H1 (cell line): ENCODE results near the gene DRD2. TPM values are rescaled to one million over a fixed set of nuclear protein-coding genes. Genes with fewer than 3 reads are reported as not detected.

ENCODE experiments used
- CTCF ChIA-PET: fragments of 300-600 bp; sonication (Branson Sonifier 250); formaldehyde crosslinking; loops from one replicate; lab custom pipeline; 2021; ENCODE audit not compliant: partially characterized antibody; lab: Charles Lee
- POLR2A ChIA-PET: fragments of 300-600 bp; sonication (Branson Sonifier 250); formaldehyde crosslinking; loops from one replicate; lab custom pipeline; 2021; ENCODE audit warnings: inconsistent platforms; ENCODE audit not compliant: partially characterized antibody; lab: Charles Lee
- DNase-seq, 2 experiments: peaks; one replicate each; pipeline versions ENCODE4 v3.0.0 to v3.0.0-alpha.2; 2010 to 2022; ENCODE audit warnings: low spot score in 2 of 2, low read depth in 1 of 2, mixed read lengths in 1 of 2
- FAIRE-seq: peaks from 2 replicates; lab custom pipeline; 2011; peaks lifted over from hg19 to GRCh38; lab: Jason Lieb, UNC
- H2AFZ ChIP-seq: 2 replicates; pipeline ENCODE4 v1.8.1; 2012; ENCODE audit warnings: low read length, inconsistent platforms
- H2AK5ac ChIP-seq: 2 replicates; pipeline ENCODE4 v1.6.1; 2013; ENCODE audit warnings: low read depth, low read length
- H2BK120ac ChIP-seq: replicated peaks from 2 replicates; pipeline ENCODE3; 2013; ENCODE audit warnings: low read depth, low read length, inconsistent platforms
- H2BK12ac ChIP-seq: 2 replicates; pipeline ENCODE4 v1.6.1; 2013; ENCODE audit warnings: low read depth, low read length
- H2BK15ac ChIP-seq: 2 replicates; pipeline ENCODE4 v1.6.1; 2013; ENCODE audit warnings: low read length
- H2BK20ac ChIP-seq: 2 replicates; pipeline ENCODE4 v1.6.1; 2013; ENCODE audit warnings: low read length
- H2BK5ac ChIP-seq: 2 replicates; pipeline ENCODE4 v1.6.1; 2013; ENCODE audit warnings: low read depth, low read length
- H3K14ac ChIP-seq: 2 replicates; pipeline ENCODE4 v1.6.1; 2013; ENCODE audit warnings: inconsistent platforms; ENCODE audit not compliant: insufficient read length
- H3K18ac ChIP-seq: 2 replicates; pipeline ENCODE4 v1.6.1; 2013; ENCODE audit warnings: low read length; ENCODE audit errors: extremely low read depth
- H3K23ac ChIP-seq: 2 replicates; pipeline ENCODE4 v1.6.1; 2013; ENCODE audit warnings: inconsistent platforms; ENCODE audit not compliant: insufficient read length
- H3K23me2 ChIP-seq: 2 replicates; pipeline ENCODE4 v1.6.1; 2013; ENCODE audit warnings: low read depth, low read length
- H3K27ac ChIP-seq: 2 replicates; pipeline ENCODE4 v1.6.1; 2011; ENCODE audit warnings: low read depth, low read length, inconsistent platforms
- H3K27me3 ChIP-seq, 4 experiments: replicated peaks in 1 of 4; 1 replicate in 1 of 4; 2 replicates in 3 of 4; pipeline versions ENCODE4 v1.6.1 to v1.8.1; 2011 to 2013; ENCODE audit warnings: low read length in 3 of 4, mild to moderate bottlenecking in 3 of 4, inconsistent platforms in 2 of 4, mixed read lengths in 2 of 4, moderate library complexity in 1 of 4; ENCODE audit not compliant: control insufficient read depth in 3 of 4, insufficient read depth in 3 of 4; ENCODE audit errors: extremely low read depth in 1 of 4
- H3K36me3 ChIP-seq, 4 experiments: 2 replicates each; pipeline versions ENCODE4 v1.6.1 to v1.8.1; 2011 to 2013; ENCODE audit warnings: mild to moderate bottlenecking in 4 of 4, low read length in 3 of 4, moderate library complexity in 2 of 4, control low read depth in 1 of 4, inconsistent platforms in 1 of 4; ENCODE audit not compliant: insufficient read depth in 4 of 4, control insufficient read depth in 2 of 4
- H3K4ac ChIP-seq: replicated peaks from 2 replicates; pipeline ENCODE3; 2013; ENCODE audit warnings: low read length, low read depth, mixed read lengths, inconsistent platforms; ENCODE audit not compliant: insufficient read length
- H3K4me1 ChIP-seq, 4 experiments: replicated peaks in 1 of 4; 1 replicate in 1 of 4; 2 replicates in 3 of 4; pipeline versions ENCODE4 v1.6.1 to v1.8.1; 2011 to 2013; ENCODE audit warnings: low read length in 3 of 4, inconsistent platforms in 2 of 4, mixed read lengths in 1 of 4; ENCODE audit not compliant: insufficient read depth in 4 of 4, control insufficient read depth in 3 of 4
- H3K4me2 ChIP-seq, 2 experiments: 2 replicates each; pipeline versions ENCODE4 v1.6.1 to v1.8.1; 2011 to 2013; ENCODE audit warnings: low read depth in 2 of 2, low read length in 2 of 2, control low read depth in 1 of 2, inconsistent platforms in 1 of 2, mild to moderate bottlenecking in 1 of 2; ENCODE audit not compliant: insufficient read depth in 1 of 2
- H3K4me3 ChIP-seq, 4 experiments: fragments of 200-600, 300-600 bp in 1 of 4; sonication (generic), shearing (Covaris generic), sonication (Bioruptor Twin) in 1 of 4; 2 replicates each; pipeline versions ENCODE4 v1.5.1 to v1.8.1; 2011 to 2016; ENCODE audit warnings: low read length in 4 of 4, low read depth in 3 of 4, control low read depth in 2 of 4, inconsistent platforms in 2 of 4, mild to moderate bottlenecking in 2 of 4, mixed read lengths in 1 of 4, moderate library complexity in 1 of 4; ENCODE audit not compliant: insufficient read depth in 2 of 4; ENCODE audit errors: extremely low read depth in 1 of 4
- H3K56ac ChIP-seq: replicated peaks from 2 replicates; pipeline ENCODE3; 2013; ENCODE audit warnings: low read depth, mild to moderate bottlenecking, mixed read lengths, low read length, inconsistent platforms; ENCODE audit not compliant: insufficient read length
- H3K79me1 ChIP-seq: 2 replicates; pipeline ENCODE4 v1.6.1; 2013; ENCODE audit warnings: low read depth, low read length, control low read depth
- H3K79me2 ChIP-seq, 2 experiments: 2 replicates each; pipeline versions ENCODE4 v1.6.1 to v1.8.1; 2012 to 2013; ENCODE audit warnings: low read length in 2 of 2, mild to moderate bottlenecking in 2 of 2, inconsistent platforms in 1 of 2; ENCODE audit not compliant: insufficient read depth in 2 of 2, control insufficient read depth in 1 of 2
- H3K9ac ChIP-seq, 4 experiments: replicated peaks in 1 of 4; 1 replicate in 1 of 4; 2 replicates in 3 of 4; pipeline versions ENCODE4 v1.6.1 to v1.8.1; 2011 to 2013; ENCODE audit warnings: low read depth in 3 of 4, low read length in 3 of 4, control low read depth in 2 of 4, mild to moderate bottlenecking in 2 of 4, moderate library complexity in 2 of 4, inconsistent platforms in 1 of 4; ENCODE audit errors: extremely low read depth in 1 of 4
- H3K9me3 ChIP-seq, 2 experiments: 2 replicates each; pipeline versions ENCODE4 v1.6.1 to v1.8.1; 2012 to 2013; ENCODE audit warnings: mild to moderate bottlenecking in 2 of 2, moderate library complexity in 2 of 2, control low read depth in 1 of 2, inconsistent platforms in 1 of 2, low read depth in 1 of 2, low read length in 1 of 2, mixed read lengths in 1 of 2; ENCODE audit not compliant: insufficient read depth in 2 of 2
- H4K20me1 ChIP-seq, 2 experiments: replicated peaks in 1 of 2; 2 replicates each; pipeline versions ENCODE3 to v1.8.1; 2011 to 2013; ENCODE audit warnings: inconsistent platforms in 2 of 2, low read length in 2 of 2, mild to moderate bottlenecking in 1 of 2; ENCODE audit not compliant: insufficient read depth in 2 of 2, control insufficient read depth in 1 of 2
- H4K5ac ChIP-seq: 2 replicates; pipeline ENCODE4 v1.6.1; 2013; ENCODE audit warnings: low read length, low read depth, mixed read lengths, inconsistent platforms; ENCODE audit not compliant: insufficient read length
- H4K8ac ChIP-seq: 2 replicates; pipeline ENCODE4 v1.8.0; 2013; ENCODE audit warnings: mild to moderate bottlenecking, moderate library complexity, low read length, inconsistent platforms; ENCODE audit not compliant: insufficient read depth; ENCODE audit errors: extremely low read depth
- H4K91ac ChIP-seq: replicated peaks from 2 replicates; pipeline ENCODE3; 2013; ENCODE audit warnings: low read length, mixed read lengths, inconsistent platforms; ENCODE audit not compliant: insufficient read length
- BCL11A ChIP-seq, 2 experiments: IDR thresholded peaks; one replicate each; pipeline ENCODE4 v1.6.1; 2011; ENCODE audit warnings: low read depth in 2 of 2, low read length in 2 of 2, mild to moderate bottlenecking in 2 of 2
- BRCA1 ChIP-seq: IDR thresholded peaks from 2 replicates; pipeline ENCODE4 v1.6.1; 2012; ENCODE audit warnings: low read depth, low read length, improper control_type of control experiment
- CHD2 ChIP-seq: IDR thresholded peaks from 2 replicates; pipeline ENCODE4 v1.6.1; 2012; ENCODE audit warnings: low read length, improper control_type of control experiment
- EZH2 ChIP-seq: fragments of 200-600 bp; sonication (generic); IDR thresholded peaks from 2 replicates; pipeline ENCODE4 v1.7.1; 2012; ENCODE audit warnings: low read depth, mild to moderate bottlenecking, moderate library complexity, low read length, inconsistent platforms; ENCODE audit not compliant: severe bottlenecking
- JUN ChIP-seq: IDR thresholded peaks from 2 replicates; pipeline ENCODE4 v1.6.1; 2011; ENCODE audit warnings: low read depth, mild to moderate bottlenecking, improper control_type of control experiment, low read length
- RFX5 ChIP-seq: IDR thresholded peaks from 2 replicates; pipeline ENCODE4 v1.6.1; 2011; ENCODE audit warnings: low read depth, low read length, improper control_type of control experiment, borderline replicate concordance
- SAP30 ChIP-seq: fragments of 300-600 bp; sonication (generic); IDR thresholded peaks from 2 replicates; pipeline ENCODE4 v1.7.1; 2012; ENCODE audit warnings: low read length, moderate library complexity, mild to moderate bottlenecking, inconsistent platforms; ENCODE audit not compliant: insufficient read depth, insufficient replicate concordance
- SIX5 ChIP-seq: IDR thresholded peaks from 2 replicates; pipeline ENCODE4 v1.6.1; 2011; ENCODE audit warnings: mild to moderate bottlenecking, low read depth, low read length
- SP4 ChIP-seq: IDR thresholded peaks from 2 replicates; pipeline ENCODE4 v1.6.1; 2012; ENCODE audit warnings: low read length, inconsistent platforms
- YY1 ChIP-seq: IDR thresholded peaks from 2 replicates; pipeline ENCODE4 v1.6.1; 2011; ENCODE audit warnings: low read depth, mild to moderate bottlenecking, low read length
- WGBS, 2 experiments: shearing (Covaris generic) in 1 of 2; methylation state at CpG; one replicate each; pipeline versions ENCODE4 v1.1.6 to v1.1.7; 2013 to 2015; ENCODE audit warnings: low lambda C conversion rate in 2 of 2, mixed read lengths in 2 of 2, inconsistent platforms in 1 of 2, low coverage in 1 of 2, missing lambda C conversion rate in 1 of 2; ENCODE audit not compliant: insufficient replicate concordance in 2 of 2, insufficient coverage in 1 of 2, insufficient read length in 1 of 2; ENCODE audit errors: extremely low coverage in 1 of 2, missing lambda C conversion rate in 1 of 2; 5-methylcytosine and 5-hydroxymethylcytosine counted together
- polyA plus RNA-seq, 7 experiments: library from polyadenylated mRNA; depleted of rRNA in 3 of 7; stranded (reverse) in 5 of 7; unstranded in 2 of 7; fragments of >200 nt in 5 of 7; fragments of 200-250 nt in 2 of 7; gene quantifications; 1 replicate in 5 of 7; 2 replicates in 1 of 7; 4 replicates in 1 of 7; pipeline versions ENCODE4 v1.2.1 to v1.2.3, GENCODE V29; 2011 to 2013; ENCODE audit warnings: missing spikeins in 2 of 7, mixed read lengths in 2 of 7
- total RNA-seq: library from RNA; stranded (reverse); fragmentation: NEBNext Ultra II Directional; extraction: Animal tissue kit (Norgen Biotek cat#: 25700); gene quantifications from 2 replicates; pipeline ENCODE4 v1.2.1, GENCODE V29; 2021

Gene DRD2
- total and polyA plus RNA-seq, 2 of the 8 experiments (the other 6 are each of a cell fraction or from before 2014, with no cell fraction given): 0.26 to 0.41 TPM

DNA sequence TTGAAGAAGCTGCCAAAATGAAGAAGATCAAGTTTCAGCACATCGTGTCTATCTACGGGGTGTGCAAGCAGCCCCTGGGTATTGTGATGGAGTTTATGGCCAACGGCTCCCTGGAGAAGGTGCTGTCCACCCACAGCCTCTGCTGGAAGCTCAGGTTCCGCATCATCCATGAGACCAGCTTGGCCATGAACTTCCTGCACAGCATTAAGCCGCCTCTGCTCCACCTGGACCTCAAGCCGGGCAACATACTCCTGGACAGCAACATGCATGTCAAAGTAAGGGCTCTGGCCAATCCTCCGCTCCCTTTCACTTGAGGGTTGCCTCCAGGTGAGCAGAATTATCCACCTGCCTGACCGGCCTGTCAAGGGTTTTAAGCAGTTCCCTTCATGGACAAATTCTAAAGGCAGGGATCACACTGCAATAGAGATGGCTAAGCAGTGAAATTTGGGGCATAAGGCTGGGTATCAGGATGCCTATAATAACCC, 81.7 kb downstream of the DRD2 start:
- Histone ChIP-seq H3K23ac (no peak overlapping the region), H2AFZ (no peak overlapping the region), H2BK15ac (no peak overlapping the region), H3K36me3 (no peaks in the 10 kb centered on the region), H4K5ac (no peak overlapping the region), H3K9ac (no peak overlapping the region), H3K18ac (no peak overlapping the region), H3K9me3 (no peaks in the 10 kb centered on the region), H3K4me2 (no peak overlapping the region), H3K14ac (no peak overlapping the region), H3K27me3 (no peaks in the 10 kb centered on the region), H2BK5ac (no peak overlapping the region), H3K4ac (no peak overlapping the region), H2AK5ac (no peak overlapping the region), H4K91ac (no peak overlapping the region), H3K27ac (no peak overlapping the region), H3K4me1 (peaks cover 0 to 4% (median 0%) of the 10 kb centered on the region in 4 experiments; a peak in 1 of 7 replicates), H2BK20ac (no peak overlapping the region), H3K23me2 (no peaks in the 10 kb centered on the region), H4K8ac (no peak overlapping the region), H3K4me3 (no peak overlapping the region), H4K20me1 (no peaks in the 10 kb centered on the region), H3K56ac (no peak overlapping the region), H2BK120ac (no peak overlapping the region), H3K79me2 (no peaks in the 10 kb centered on the region), H3K79me1 (no peaks in the 10 kb centered on the region), H2BK12ac (no peak overlapping the region)
- POLR2A ChIA-PET: no interaction called here
- 73% methylated on average over 8 of the region's 8 CpGs; no CpG with 5 or more reads in 1 of the 2 experiments for WGBS, 2 experiments
- no peak for DNase-seq
- FAIRE-seq: no peak
- TF ChIP-seq BRCA1: no peak
- no peak for TF ChIP-seq SIX5
- no peak for TF ChIP-seq BCL11A (IDR thresholded peaks at IDR 0.05; ENCODE audit: low read depth in 2 of 2, low read length in 2 of 2)
- TF ChIP-seq RFX5: no peak
- TF ChIP-seq EZH2: no peak
- TF ChIP-seq CHD2: no peak
- TF ChIP-seq SP4: no peak
- TF ChIP-seq SAP30: no peak
- no peak for TF ChIP-seq YY1
- TF ChIP-seq JUN: no peak
- CTCF ChIA-PET: interaction anchor here (0.9 to 1.2 kb wide), 3 partner anchors 8 to 335 kb away, joined by 3 read pairs; no protein-coding TSS in a partner anchor
